HEK293 (cell line): ENCODE data around the gene RAET1E.
"Not testable (repeated sequence)": the region's sequence is repeated elsewhere in the genome, so short reads cannot be mapped to it uniquely, and the experiment has no call there.

Experiments
- HOXA7 ChIP-seq: sonication (generic); formaldehyde crosslinking; IDR thresholded peaks from 2 replicates; pipeline ENCODE4 v1.8.1; 2022; ENCODE audit warnings: missing genetic modification reagents, borderline replicate concordance
- ZNF184 ChIP-seq: fragments of 450-650 bp; IDR thresholded peaks from 2 replicates; pipeline ENCODE4 v1.5.1; 2018; ENCODE audit warnings: missing biosample characterization, mild to moderate bottlenecking, missing genetic modification characterization
- TF ChIP-seq, protein P1 (sequence below): fragments of 450-650 bp; formaldehyde crosslinking; IDR thresholded peaks from 2 replicates; pipeline ENCODE4 v1.5.1; 2017; ENCODE audit warnings: missing biosample characterization, missing genetic modification characterization
- TF ChIP-seq, protein P2 (sequence below): fragments of 450-650 bp; formaldehyde crosslinking; IDR thresholded peaks from 2 replicates; pipeline ENCODE4 v1.5.1; 2016; ENCODE audit warnings: missing biosample characterization, missing genetic modification characterization

DNA sequence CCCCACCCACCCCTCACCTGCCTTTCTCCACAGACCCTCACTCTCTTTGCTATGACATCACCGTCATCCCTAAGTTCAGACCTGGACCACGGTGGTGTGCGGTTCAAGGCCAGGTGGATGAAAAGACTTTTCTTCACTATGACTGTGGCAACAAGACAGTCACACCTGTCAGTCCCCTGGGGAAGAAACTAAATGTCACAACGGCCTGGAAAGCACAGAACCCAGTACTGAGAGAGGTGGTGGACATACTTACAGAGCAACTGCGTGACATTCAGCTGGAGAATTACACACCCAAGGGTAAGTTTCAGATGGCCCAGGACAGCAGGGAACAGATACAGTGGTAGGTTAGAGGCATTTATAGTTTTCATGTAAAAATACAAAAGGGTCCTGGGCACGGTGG lies 47.4 kb upstream of the RAET1E start:
- TF ChIP-seq, protein P1, sequence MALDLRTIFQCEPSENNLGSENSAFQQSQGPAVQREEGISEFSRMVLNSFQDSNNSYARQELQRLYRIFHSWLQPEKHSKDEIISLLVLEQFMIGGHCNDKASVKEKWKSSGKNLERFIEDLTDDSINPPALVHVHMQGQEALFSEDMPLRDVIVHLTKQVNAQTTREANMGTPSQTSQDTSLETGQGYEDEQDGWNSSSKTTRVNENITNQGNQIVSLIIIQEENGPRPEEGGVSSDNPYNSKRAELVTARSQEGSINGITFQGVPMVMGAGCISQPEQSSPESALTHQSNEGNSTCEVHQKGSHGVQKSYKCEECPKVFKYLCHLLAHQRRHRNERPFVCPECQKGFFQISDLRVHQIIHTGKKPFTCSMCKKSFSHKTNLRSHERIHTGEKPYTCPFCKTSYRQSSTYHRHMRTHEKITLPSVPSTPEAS (tag by site-specific recombination), result not testable (repeated sequence)
- not testable (repeated sequence) for TF ChIP-seq HOXA7 (CRISPR knock-in tag); ZNF184 (tag by site-specific recombination)
- TF ChIP-seq, protein P2, sequence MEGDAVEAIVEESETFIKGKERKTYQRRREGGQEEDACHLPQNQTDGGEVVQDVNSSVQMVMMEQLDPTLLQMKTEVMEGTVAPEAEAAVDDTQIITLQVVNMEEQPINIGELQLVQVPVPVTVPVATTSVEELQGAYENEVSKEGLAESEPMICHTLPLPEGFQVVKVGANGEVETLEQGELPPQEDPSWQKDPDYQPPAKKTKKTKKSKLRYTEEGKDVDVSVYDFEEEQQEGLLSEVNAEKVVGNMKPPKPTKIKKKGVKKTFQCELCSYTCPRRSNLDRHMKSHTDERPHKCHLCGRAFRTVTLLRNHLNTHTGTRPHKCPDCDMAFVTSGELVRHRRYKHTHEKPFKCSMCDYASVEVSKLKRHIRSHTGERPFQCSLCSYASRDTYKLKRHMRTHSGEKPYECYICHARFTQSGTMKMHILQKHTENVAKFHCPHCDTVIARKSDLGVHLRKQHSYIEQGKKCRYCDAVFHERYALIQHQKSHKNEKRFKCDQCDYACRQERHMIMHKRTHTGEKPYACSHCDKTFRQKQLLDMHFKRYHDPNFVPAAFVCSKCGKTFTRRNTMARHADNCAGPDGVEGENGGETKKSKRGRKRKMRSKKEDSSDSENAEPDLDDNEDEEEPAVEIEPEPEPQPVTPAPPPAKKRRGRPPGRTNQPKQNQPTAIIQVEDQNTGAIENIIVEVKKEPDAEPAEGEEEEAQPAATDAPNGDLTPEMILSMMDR (tag by site-specific recombination), result not testable (repeated sequence)
